Measurements from ENCODE around the gene SPART.

- TF ChIP-seq POLR2A (IDR thresholded peaks at IDR 0.05; ENCODE audit: low read depth, low read length) (no peak), TAF1 (IDR thresholded peaks at IDR 0.05; ENCODE audit: borderline replicate concordance, low read depth, low read length) (no peak), POLR2AphosphoS5 (IDR thresholded peaks at IDR 0.05; ENCODE audit: low read depth, low read length) (no peak)
These were observed 13.2 kb upstream of the SPART start for GRCh38 chr13:36359301-36359950.

Data from GM12892 (cell line).